Measurements from ENCODE around the gene CLDN16.

Gene CLDN16

GRCh38 chr3:190381441-190381840, 6.5 kb upstream of the CLDN16 start:
- no peak for DNase-seq

GRCh38 chr3:190382082-190382481, 5.9 kb upstream of the CLDN16 start:
- DNase-seq: no peak

- DNase-seq: peak; percentile 67
These were observed 3.6 kb upstream of the CLDN16 start for GRCh38 chr3:190384309-190384756.

- DNase-seq: no peak
These were observed 2.0 kb upstream of the CLDN16 start for GRCh38 chr3:190385731-190386688.

- DNase-seq: no peak
These were observed 740 bp downstream of the CLDN16 start for GRCh38 chr3:190388703-190389102.

GRCh38 chr3:190396001-190396400, 8.0 kb downstream of the CLDN16 start:
- DNase-seq: no peak

- no peak for DNase-seq
These were observed 9.9 kb downstream of the CLDN16 start for GRCh38 chr3:190397889-190398288.

- DNase-seq: no peak
These were observed 11.7 kb downstream of the CLDN16 start for GRCh38 chr3:190399677-190400076.

GRCh38 chr3:190401963-190402362, 14.0 kb downstream of the CLDN16 start:
- peak; percentile 10 for DNase-seq

- no peak for DNase-seq
These were observed 16.8 kb downstream of the CLDN16 start for GRCh38 chr3:190404715-190405114.

- DNase-seq: no peak
These were observed 26.3 kb downstream of the CLDN16 start for GRCh38 chr3:190414297-190414696.

GRCh38 chr3:190424108-190424477, 36.1 kb downstream of the CLDN16 start:
- DNase-seq: no peak

- DNase-seq: peak; percentile 76
These were observed 36.8 kb downstream of the CLDN16 start for GRCh38 chr3:190424478-190425439.

GRCh38 chr3:190425833-190426232, 37.9 kb downstream of the CLDN16 start:
- no peak for DNase-seq

- DNase-seq: no peak
These were observed 39.0 kb downstream of the CLDN16 start for GRCh38 chr3:190426806-190427507.

GRCh38 chr3:190429681-190430080, 41.7 kb downstream of the CLDN16 start:
- no peak for DNase-seq

- DNase-seq: no peak
These were observed 42.9 kb downstream of the CLDN16 start for GRCh38 chr3:190430906-190431305.

- no peak for DNase-seq
These were observed 44.3 kb downstream of the CLDN16 start for GRCh38 chr3:190432216-190432615.

GRCh38 chr3:190433626-190434025, 45.7 kb downstream of the CLDN16 start:
- no peak for DNase-seq

GRCh38 chr3:190435618-190436017, 47.7 kb downstream of the CLDN16 start:
- DNase-seq: no peak

GRCh38 chr3:190436331-190436730, 48.4 kb downstream of the CLDN16 start:
- no peak for DNase-seq

- no peak for DNase-seq
These were observed 54.3 kb downstream of the CLDN16 start for GRCh38 chr3:190442240-190442639.

- DNase-seq: no peak
These were observed 55.3 kb downstream of the CLDN16 start for GRCh38 chr3:190443257-190443656.
